CD14-positive monocyte (primary cell): ENCODE measurements around the gene PIK3R1. TPM values are rescaled to one million over a fixed set of nuclear protein-coding genes. Genes with fewer than 3 reads are reported as not detected.

Experiments used
- DNase-seq, 3 donors: peaks; one replicate each; pipeline ENCODE4 v3.0.0-alpha.2; 2011 to 2022
- H2AFZ ChIP-seq: 2 replicates; pipeline ENCODE4 v1.6.0; 2012; ENCODE audit warnings: mild to moderate bottlenecking, low read depth, low read length, inconsistent platforms; ENCODE audit not compliant: insufficient read depth, poor library complexity, severe bottlenecking
- H3K27ac ChIP-seq, 2 donors: 1 replicate in 1 of 2; 2 replicates in 1 of 2; pipeline ENCODE4 v1.5.1; 2012 to 2013; ENCODE audit warnings: low read length in 2 of 2, control low read depth in 1 of 2, inconsistent platforms in 1 of 2, low read depth in 1 of 2, mild to moderate bottlenecking in 1 of 2
- H3K27me3 ChIP-seq, 2 donors: one replicate each; pipeline versions ENCODE4 v1.6.0 to v1.6.1; 2011 to 2013; ENCODE audit warnings: low read length in 2 of 2; ENCODE audit not compliant: control insufficient read depth in 2 of 2, insufficient read depth in 2 of 2
- H3K36me3 ChIP-seq, 2 donors: replicated peaks in 1 of 2; 1 replicate in 1 of 2; 2 replicates in 1 of 2; pipeline versions ENCODE4 v1.5.1 to v1.6.1; 2012 to 2013; ENCODE audit warnings: low read length in 2 of 2, control low read depth in 1 of 2, inconsistent platforms in 1 of 2, mild to moderate bottlenecking in 1 of 2; ENCODE audit not compliant: insufficient read depth in 2 of 2, control insufficient read depth in 1 of 2
- H3K4me1 ChIP-seq, 2 donors: 1 replicate in 1 of 2; 2 replicates in 1 of 2; pipeline versions ENCODE4 v1.5.1 to v1.6.1; 2012 to 2013; ENCODE audit warnings: low read length in 2 of 2, control low read depth in 1 of 2, inconsistent platforms in 1 of 2, mild to moderate bottlenecking in 1 of 2, moderate library complexity in 1 of 2; ENCODE audit not compliant: insufficient read depth in 2 of 2, control insufficient read depth in 1 of 2
- H3K4me2 ChIP-seq: replicated peaks from 2 replicates; pipeline ENCODE3; 2012; ENCODE audit warnings: low read length, moderate library complexity, mild to moderate bottlenecking; ENCODE audit not compliant: poor library complexity, severe bottlenecking; ENCODE audit errors: extremely low read depth
- H3K4me3 ChIP-seq, 3 experiments: fragments of 200-600 bp in 1 of 3; sonication (generic) in 1 of 3; replicated peaks in 1 of 3; 1 replicate in 2 of 3; 2 replicates in 1 of 3; pipeline ENCODE4 v1.5.1; 2011 to 2013; ENCODE audit warnings: low read length in 3 of 3, mild to moderate bottlenecking in 3 of 3, control low read depth in 2 of 3, low read depth in 2 of 3, inconsistent platforms in 1 of 3, moderate library complexity in 1 of 3
- H3K79me2 ChIP-seq: 2 replicates; pipeline ENCODE4 v1.6.0; 2012; ENCODE audit warnings: mild to moderate bottlenecking, control low read depth, inconsistent platforms, low read length, moderate library complexity; ENCODE audit not compliant: insufficient read depth
- H3K9ac ChIP-seq: 2 replicates; pipeline ENCODE4 v1.6.0; 2017; ENCODE audit warnings: low read length, mild to moderate bottlenecking; ENCODE audit not compliant: insufficient read depth, poor library complexity, severe bottlenecking
- H3K9me3 ChIP-seq, 2 donors: replicated peaks in 1 of 2; 1 replicate in 1 of 2; 2 replicates in 1 of 2; pipeline versions ENCODE4 v1.5.1 to v1.6.1; 2012 to 2013; ENCODE audit warnings: low read length in 2 of 2, control low read depth in 1 of 2; ENCODE audit not compliant: control insufficient read depth in 1 of 2, insufficient read depth in 1 of 2
- H4K20me1 ChIP-seq: 2 replicates; pipeline ENCODE4 v1.6.0; 2012; ENCODE audit warnings: mild to moderate bottlenecking, low read length, control low read depth, moderate library complexity; ENCODE audit not compliant: insufficient read depth
- H3K27ac Mint-ChIP-seq, 7 donors: one replicate each; pipeline ENCODE4 v1.8.0; 2020; ENCODE audit warnings: mild to moderate bottlenecking in 7 of 7, mixed read lengths in 7 of 7, moderate library complexity in 6 of 7, inconsistent platforms in 2 of 7
- H3K27me3 Mint-ChIP-seq, 3 donors: one replicate each; pipeline ENCODE4 v1.8.0; 2021 to 2022; ENCODE audit warnings: low read depth in 3 of 3, mild to moderate bottlenecking in 3 of 3, mixed read lengths in 3 of 3, moderate library complexity in 3 of 3, inconsistent platforms in 1 of 3
- H3K36me3 Mint-ChIP-seq, 2 donors: one replicate each; pipeline ENCODE4 v1.8.0; 2020; ENCODE audit warnings: mixed read lengths in 2 of 2, inconsistent platforms in 1 of 2, mild to moderate bottlenecking in 1 of 2
- H3K4me1 Mint-ChIP-seq: one replicate; pipeline ENCODE4 v1.8.0; 2020; ENCODE audit warnings: mild to moderate bottlenecking, mixed read lengths
- H3K4me3 Mint-ChIP-seq, 2 donors: one replicate each; pipeline ENCODE4 v1.8.0; 2020; ENCODE audit warnings: mild to moderate bottlenecking in 2 of 2, mixed read lengths in 2 of 2, moderate library complexity in 1 of 2
- H3K9me3 Mint-ChIP-seq, 7 donors: one replicate each; pipeline ENCODE4 v1.8.0; 2020 to 2022; ENCODE audit warnings: mixed read lengths in 7 of 7, mild to moderate bottlenecking in 6 of 7, moderate library complexity in 6 of 7, inconsistent platforms in 2 of 7
- CTCF ChIP-seq: fragments of 200-600 bp; IDR thresholded peaks from one replicate; pipeline ENCODE4 v1.8.0; 2022; ENCODE audit warnings: antibody characterized with exemption, mild to moderate bottlenecking
- WGBS: methylation state at CpG from one replicate; pipeline ENCODE4 v1.1.5; 2013; ENCODE audit warnings: missing lambda C conversion rate; ENCODE audit not compliant: insufficient coverage; 5-methylcytosine and 5-hydroxymethylcytosine counted together
- intact Hi-C, 2 donors: fragments of 100-400 bp; cut with micrococcal nuclease; formaldehyde crosslinking; loops; one replicate each; pipeline versions ENCODE4 v1.15.0 to v1.15.1; 2023
- polyA plus RNA-seq, 3 donors: library from polyadenylated mRNA; depleted of rRNA in 1 of 3; unstranded in 2 of 3; stranded (reverse) in 1 of 3; fragments of 300-500 nt in 2 of 3; fragments of >200 nt in 1 of 3; fragmentation: Illumina TruSeq in 2 of 3; gene quantifications; 1 replicate in 2 of 3; 2 replicates in 1 of 3; pipeline ENCODE4 v1.2.3, GENCODE V29; 2012 to 2021

The PIK3R1 gene
- polyA plus RNA-seq, 3 donors, result 9.5 to 25.5 (median 10.5) TPM

DNA sequence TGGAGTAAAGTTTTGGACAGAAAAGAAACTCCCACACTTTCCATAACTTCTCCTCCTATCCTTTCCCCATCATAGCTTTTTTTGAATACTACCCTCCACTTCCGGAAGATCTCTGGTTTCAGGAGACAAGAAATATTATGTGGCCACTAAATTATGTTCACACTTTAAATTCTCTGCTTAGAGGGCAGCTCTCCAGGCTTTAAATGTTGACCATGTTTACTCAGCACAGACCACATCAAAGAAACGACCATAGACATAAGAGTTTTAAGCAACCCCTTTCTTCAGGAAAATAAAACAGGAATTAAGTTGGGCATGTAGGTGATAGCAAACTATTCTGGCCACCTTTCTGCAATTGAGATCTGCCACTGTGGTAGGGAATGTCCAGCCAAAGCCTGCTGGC is 97.8 kb downstream of the PIK3R1 start:
- no peak overlapping the region for H3K4me3 Mint-ChIP-seq
- no peak overlapping the region for H3K4me2 ChIP-seq
- H3K4me1 ChIP-seq, result peaks cover 6 to 9% of the 10 kb centered on the region in 2 donors
- H3K9me3 Mint-ChIP-seq, result peaks cover 0 to 1% (median 0%) of the 10 kb centered on the region in 7 donors
- WGBS, result 100% methylated on average over 1 of the region's 2 CpGs
- no peaks in the 10 kb centered on the region for H3K27me3 ChIP-seq
- H2AFZ ChIP-seq, result no peak overlapping the region
- H3K27ac ChIP-seq, result no peak overlapping the region
- no peaks in the 10 kb centered on the region for H3K79me2 ChIP-seq
- no peak for DNase-seq
- H3K36me3 ChIP-seq, result no peaks in the 10 kb centered on the region
- no peaks in the 10 kb centered on the region for H4K20me1 ChIP-seq
- intact Hi-C loops, result no loop called here
- H3K9me3 ChIP-seq, result no peaks in the 10 kb centered on the region
- H3K4me1 Mint-ChIP-seq, result peaks cover 6% of the 10 kb centered on the region
- no peak for TF ChIP-seq CTCF
- H3K36me3 Mint-ChIP-seq, result no peaks in the 10 kb centered on the region
- H3K27me3 Mint-ChIP-seq, result peaks cover under 1 to 6% (median 2%) of the 10 kb centered on the region in 3 donors
- H3K4me3 ChIP-seq, result no peak overlapping the region
- H3K27ac Mint-ChIP-seq, result no peak overlapping the region
- H3K9ac ChIP-seq, result no peak overlapping the region

GRCh38 chr5:68314465-68314864 is 98.9 kb downstream of the PIK3R1 start:
- no peaks in the 10 kb centered on the region for H4K20me1 ChIP-seq
- no peaks in the 10 kb centered on the region for H3K27me3 ChIP-seq
- no CpG with 5 or more reads among the region's 2 CpGs for WGBS
- H3K27me3 Mint-ChIP-seq, result peaks cover 0 to 8% (median 2%) of the 10 kb centered on the region in 3 donors
- peaks cover 6 to 9% of the 10 kb centered on the region in 2 donors for H3K4me1 ChIP-seq
- no peak overlapping the region for H3K27ac Mint-ChIP-seq
- no peaks in the 10 kb centered on the region for H3K36me3 Mint-ChIP-seq
- no peak for DNase-seq
- H3K79me2 ChIP-seq, result no peaks in the 10 kb centered on the region
- no peak overlapping the region for H3K9ac ChIP-seq
- no peak overlapping the region for H3K4me3 Mint-ChIP-seq
- H3K27ac ChIP-seq, result no peak overlapping the region
- H2AFZ ChIP-seq, result no peak overlapping the region
- no peak for TF ChIP-seq CTCF
- H3K4me2 ChIP-seq, result no peak overlapping the region
- H3K9me3 ChIP-seq, result no peaks in the 10 kb centered on the region
- H3K4me3 ChIP-seq, result no peak overlapping the region
- peaks cover 10% of the 10 kb centered on the region for H3K4me1 Mint-ChIP-seq
- intact Hi-C loops, result no loop called here
- H3K9me3 Mint-ChIP-seq, result peaks cover 0 to 2% (median 0%) of the 10 kb centered on the region in 7 donors
- H3K36me3 ChIP-seq, result no peaks in the 10 kb centered on the region
